Forelimb muscle (tissue), 1 donor: ENCODE data around the gene KDM6A. TPM values are rescaled to one million over a fixed set of nuclear protein-coding genes. Genes with fewer than 3 reads are reported as not detected.
"Not testable (repeated sequence)": the region's sequence is repeated elsewhere in the genome, so short reads cannot be mapped to it uniquely, and the experiment has no call there.

Experiments used
- DNase-seq: peaks from one replicate; pipeline ENCODE4 v3.0.0-alpha.2; 2013; ENCODE audit warnings: low read depth
- polyA plus RNA-seq: library from polyadenylated mRNA; unstranded; fragments of 120-200 nt; gene quantifications from one replicate; pipeline ENCODE4 v1.2.1, GENCODE V29; 2013; ENCODE audit not compliant: insufficient read length

KDM6A gene
- polyA plus RNA-seq, 1 donor: 23.5 TPM

GRCh38 chrX:45077748-45078424, 204.9 kb downstream of the KDM6A start:
- DNase-seq: no peak

GRCh38 chrX:45083314-45083713, 210.3 kb downstream of the KDM6A start:
- no peak for DNase-seq

DNA sequence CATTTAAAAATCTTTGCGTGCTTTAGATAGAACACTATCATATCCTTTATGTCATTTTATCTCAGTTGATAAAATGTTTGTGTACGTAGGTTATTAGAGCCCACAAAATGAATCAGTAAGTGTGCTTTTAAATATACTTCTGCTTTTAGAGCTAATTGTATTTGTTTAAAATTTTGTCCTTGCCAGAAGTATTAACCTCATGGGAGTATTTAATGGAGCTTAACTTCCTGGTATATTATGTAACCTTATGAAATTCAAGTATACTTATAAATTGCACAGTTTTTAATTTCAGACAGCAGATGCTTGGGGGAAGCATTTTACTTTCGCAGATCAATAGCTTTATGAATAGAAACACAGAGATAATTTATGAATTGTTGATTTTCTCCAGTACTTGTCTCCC, 237.5 kb downstream of the KDM6A start:
- DNase-seq: no peak

GRCh38 chrX:45126158-45126557, 253.2 kb downstream of the KDM6A start:
- DNase-seq: no peak

DNA sequence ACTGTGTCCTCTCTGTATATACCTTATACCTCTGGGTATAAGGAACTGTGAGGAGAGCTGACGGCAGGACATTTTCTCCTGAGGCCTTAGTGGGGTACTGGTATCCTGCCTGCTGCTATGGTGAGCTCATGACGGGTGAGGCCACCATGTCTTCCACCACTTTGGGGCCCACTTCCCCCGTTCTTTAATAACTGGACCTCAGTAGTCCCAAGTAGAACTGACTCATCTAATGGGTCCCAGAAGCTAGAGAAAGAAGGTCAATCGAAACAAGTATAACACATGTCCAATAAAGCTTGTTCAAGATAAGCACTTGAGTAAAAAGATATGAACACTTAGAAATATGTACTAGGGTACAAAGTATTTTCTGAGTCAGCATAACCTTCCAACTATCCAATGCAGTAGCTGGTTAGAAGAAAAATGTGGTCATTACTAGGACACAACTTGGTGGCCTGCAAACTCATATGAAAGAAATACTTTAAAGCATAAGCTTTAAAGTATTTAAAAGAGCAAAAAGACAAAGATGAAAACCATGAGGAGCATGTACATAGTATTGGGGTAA, 256.0 kb downstream of the KDM6A start:
- DNase-seq: no peak

GRCh38 chrX:45133465-45133864, 260.5 kb downstream of the KDM6A start:
- DNase-seq: no peak

- no peak for DNase-seq
Measured at GRCh38 chrX:45134315-45134731, 261.3 kb downstream of the KDM6A start.

- DNase-seq: no peak
Measured at GRCh38 chrX:45134775-45135174, 261.8 kb downstream of the KDM6A start.

DNA sequence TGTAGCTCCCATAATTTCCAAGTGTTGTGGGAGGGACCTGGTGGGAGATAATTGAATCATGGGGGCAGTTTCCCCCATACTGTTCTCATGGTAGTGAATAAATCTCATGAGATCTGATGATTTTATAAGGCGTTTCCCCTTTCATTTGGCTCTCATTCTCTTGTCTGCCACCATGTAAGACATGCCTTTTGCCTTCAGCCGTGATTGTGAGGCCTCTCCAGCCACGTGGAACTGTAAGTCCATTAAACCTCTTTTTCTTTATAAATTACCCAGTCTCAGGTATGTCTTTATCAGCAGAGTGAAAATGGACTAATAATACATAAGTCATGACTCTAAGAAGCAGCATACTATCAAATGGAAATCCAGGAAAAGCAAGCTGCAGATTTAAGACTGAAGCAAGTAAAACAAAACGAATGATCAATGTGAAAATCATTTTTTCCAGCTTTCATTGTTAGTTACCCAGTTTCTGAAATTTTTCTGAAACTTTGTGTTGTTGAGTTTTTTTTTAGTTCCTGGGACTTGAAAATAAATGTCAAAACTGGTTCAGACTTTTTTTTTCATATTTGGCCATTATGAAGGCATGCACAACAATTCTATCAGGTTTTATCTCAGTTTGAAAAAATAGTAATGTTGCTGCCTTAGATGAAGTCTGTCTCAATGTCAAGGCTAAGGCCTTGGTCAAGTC, 262.5 kb downstream of the KDM6A start:
- DNase-seq: not testable (repeated sequence)

- no peak for DNase-seq
Measured at GRCh38 chrX:45137531-45137930, 264.5 kb downstream of the KDM6A start.

GRCh38 chrX:45138525-45138924, 265.5 kb downstream of the KDM6A start:
- no peak for DNase-seq

DNA sequence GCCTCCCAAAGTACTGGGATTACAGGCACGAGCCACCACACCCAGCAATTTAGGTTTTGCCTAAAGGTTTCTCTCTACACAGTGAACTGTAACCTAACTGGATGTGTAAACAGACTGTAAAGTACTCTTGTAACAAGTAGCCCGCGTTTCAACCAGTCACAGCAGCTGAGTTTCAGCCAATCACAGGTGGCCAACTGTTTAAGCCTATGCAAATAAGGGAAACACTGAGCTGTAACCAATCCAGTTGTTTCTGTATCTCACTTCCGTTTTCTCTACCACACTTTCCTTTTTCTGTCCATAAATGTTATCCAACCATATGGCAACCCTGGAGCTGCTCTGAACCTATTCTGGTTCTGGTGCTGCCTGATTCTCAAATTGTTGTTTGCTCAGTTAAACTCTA, 267.8 kb downstream of the KDM6A start:
- DNase-seq: no peak

- DNase-seq: no peak
Measured at GRCh38 chrX:45142185-45142584, 269.2 kb downstream of the KDM6A start.

GRCh38 chrX:45143455-45143854, 270.5 kb downstream of the KDM6A start:
- DNase-seq: no peak

DNA sequence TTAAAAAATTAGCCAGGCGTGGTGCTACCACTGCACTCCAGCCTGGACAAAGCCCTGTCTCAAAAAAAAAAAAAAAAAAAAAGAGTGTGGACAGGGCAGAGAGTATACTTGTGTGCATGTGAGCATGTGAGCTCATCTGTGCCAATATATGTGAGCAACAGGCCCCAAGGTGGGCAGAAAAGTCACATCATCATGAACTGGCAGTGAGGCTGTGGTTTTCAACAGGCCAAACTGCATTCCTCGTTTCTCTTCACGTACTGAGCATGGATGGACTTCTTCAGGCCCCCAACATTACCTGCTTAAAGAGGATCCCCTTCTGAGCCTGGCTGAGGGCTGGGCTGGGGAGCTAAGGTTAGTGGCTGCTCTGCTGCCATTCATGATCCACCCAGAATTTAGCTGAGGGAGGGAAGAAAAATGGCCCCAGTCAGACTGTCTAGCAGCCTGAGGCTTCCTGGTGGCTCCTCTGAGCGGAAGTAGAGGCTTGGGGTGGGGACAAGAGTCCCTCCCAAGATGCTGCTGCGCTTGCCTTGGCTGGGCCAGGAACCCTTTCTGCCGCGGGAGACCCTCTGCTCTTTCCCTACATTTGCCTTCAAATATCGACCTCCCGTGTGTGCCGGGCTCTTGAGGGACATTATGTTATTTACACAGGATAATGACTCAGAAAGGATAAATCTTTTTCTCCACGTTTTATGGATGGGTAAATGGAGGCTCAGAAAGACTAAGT, 272.7 kb downstream of the KDM6A start:
- no peak for DNase-seq

GRCh38 chrX:45150821-45151220, 277.8 kb downstream of the KDM6A start:
- no peak for DNase-seq

DNA sequence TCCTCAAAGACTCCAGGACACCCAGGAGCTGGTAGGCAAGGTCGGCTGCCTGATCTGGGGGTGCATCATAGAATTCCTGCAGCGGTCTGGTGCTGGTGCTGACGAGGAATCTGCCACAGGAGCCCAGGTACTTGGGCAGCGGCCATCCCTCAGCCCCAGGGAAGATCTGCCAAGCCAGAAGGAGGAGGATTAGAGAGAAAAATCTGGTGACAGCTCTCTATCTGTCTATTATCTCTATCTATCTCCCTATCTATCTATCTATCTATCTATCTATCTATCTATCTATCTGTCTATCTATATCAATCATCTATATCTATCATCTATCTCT, 281.0 kb downstream of the KDM6A start:
- DNase-seq: no peak

GRCh38 chrX:45154462-45154861, 281.5 kb downstream of the KDM6A start:
- DNase-seq: no peak

DNA sequence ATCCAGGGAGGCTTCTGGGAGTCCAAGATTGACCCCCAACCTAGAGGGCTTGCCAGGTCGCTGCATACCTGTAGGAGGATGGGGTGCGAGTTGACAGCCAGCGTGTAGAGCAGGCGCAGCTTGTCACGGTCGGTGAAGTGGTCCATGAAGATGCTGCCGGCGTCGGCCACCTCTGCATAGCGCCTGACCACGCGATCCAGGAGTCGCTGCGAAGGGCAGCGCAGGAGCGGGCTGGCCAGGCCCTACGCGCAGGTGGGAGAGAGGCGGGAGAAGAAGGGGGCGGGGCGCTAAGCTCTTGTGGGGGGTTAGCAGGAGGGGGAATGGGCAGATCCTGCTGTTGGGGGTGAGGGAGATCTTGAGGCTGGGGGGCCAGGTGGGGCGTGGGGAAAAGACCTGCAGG, 284.7 kb downstream of the KDM6A start:
- DNase-seq: no peak
